SK-N-SH (cell line): ENCODE results near the gene IMPA2. TPM values are rescaled to one million over a fixed set of nuclear protein-coding genes. Genes with fewer than 3 reads are reported as not detected.

Source experiments
- CTCF ChIA-PET: fragments of 300-600, 350-600 bp; formaldehyde crosslinking; extraction: SDS; loops from one replicate; lab custom pipeline; 2021; lab: Yijun Ruan, JAX
- POLR2A ChIA-PET: fragments of 350-600 bp; sonication (Branson Sonifier 250); formaldehyde crosslinking; extraction: SDS; loops from one replicate; lab custom pipeline; 2020; ENCODE audit warnings: antibody characterized with exemption, inconsistent platforms; lab: Yijun Ruan, JAX
- DNase-seq: peaks from one replicate; pipeline ENCODE4 v3.0.0; 2012
- H2AFZ ChIP-seq: fragments of 200-600 bp; sonication (generic); 2 replicates; pipeline ENCODE4 v1.8.1; 2016; ENCODE audit warnings: antibody characterized with exemption, mild to moderate bottlenecking, low read depth
- H3F3A ChIP-seq: fragments of 200-600 bp; sonication (generic); replicated peaks from 2 replicates; pipeline ENCODE3; 2016; ENCODE audit warnings: antibody characterized with exemption, mild to moderate bottlenecking; ENCODE audit not compliant: insufficient read depth
- H3K27ac ChIP-seq, 2 experiments: fragments of 200-500 bp in 1 of 2; fragments of 200-600 bp in 1 of 2; sonication (Bioruptor generic) in 1 of 2; sonication (generic), shearing (Covaris generic) in 1 of 2; 2 replicates each; pipeline versions ENCODE4 v1.5.1 to v1.6.1; 2014 to 2016; ENCODE audit warnings: low read depth in 2 of 2, inconsistent platforms in 1 of 2, low read length in 1 of 2, mild to moderate bottlenecking in 1 of 2, mixed read lengths in 1 of 2
- H3K27me3 ChIP-seq: fragments of 200-600 bp; sonication (generic), shearing (Covaris generic); 2 replicates; pipeline ENCODE4 v1.6.1; 2016; ENCODE audit warnings: mixed run types; ENCODE audit not compliant: insufficient read depth
- H3K36me3 ChIP-seq, 2 experiments: fragments of 200-500 bp in 1 of 2; fragments of 200-600 bp in 1 of 2; sonication (Bioruptor generic) in 1 of 2; sonication (generic) in 1 of 2; replicated peaks in 1 of 2; 2 replicates each; pipeline versions ENCODE3 to v1.5.1; 2014 to 2016; ENCODE audit warnings: low read length in 1 of 2, mild to moderate bottlenecking in 1 of 2; ENCODE audit not compliant: insufficient read depth in 2 of 2, control insufficient read depth in 1 of 2
- H3K4me1 ChIP-seq, 2 experiments: fragments of 200-500 bp in 1 of 2; fragments of 200-600 bp in 1 of 2; sonication (Bioruptor generic) in 1 of 2; sonication (generic), shearing (Covaris generic) in 1 of 2; 2 replicates each; pipeline versions ENCODE4 v1.5.1 to v1.6.1; 2014 to 2016; ENCODE audit warnings: low read depth in 1 of 2, low read length in 1 of 2, mixed run types in 1 of 2; ENCODE audit not compliant: insufficient read depth in 2 of 2, control insufficient read depth in 1 of 2
- H3K4me2 ChIP-seq: fragments of 200-600 bp; sonication (generic), shearing (Covaris generic); 2 replicates; pipeline ENCODE4 v1.6.1; 2017; ENCODE audit warnings: mixed run types
- H3K4me3 ChIP-seq, 2 experiments: fragments of 200-500 bp in 1 of 2; fragments of 200-600 bp in 1 of 2; sonication (Bioruptor generic) in 1 of 2; sonication (generic), shearing (Covaris generic) in 1 of 2; 2 replicates each; pipeline versions ENCODE4 v1.5.1 to v1.8.1; 2014 to 2016; ENCODE audit warnings: low read depth in 2 of 2, inconsistent platforms in 1 of 2, low read length in 1 of 2, mild to moderate bottlenecking in 1 of 2, mixed read lengths in 1 of 2, moderate library complexity in 1 of 2
- H3K79me2 ChIP-seq: fragments of 200-600 bp; sonication (generic); 2 replicates; pipeline ENCODE4 v1.8.1; 2017; ENCODE audit warnings: mild to moderate bottlenecking; ENCODE audit not compliant: insufficient read depth
- H3K9ac ChIP-seq: fragments of 200-600 bp; sonication (generic); 2 replicates; pipeline ENCODE4 v1.6.1; 2017; ENCODE audit warnings: mixed run types
- H3K9me2 ChIP-seq: fragments of 200-600 bp; sonication (generic); 2 replicates; pipeline ENCODE4 v1.6.1; 2017; ENCODE audit warnings: mixed run types
- H3K9me3 ChIP-seq: fragments of 200-600 bp; sonication (generic); 2 replicates; pipeline ENCODE4 v1.6.1; 2017; ENCODE audit warnings: mixed run types, mild to moderate bottlenecking, moderate library complexity
- H4K20me1 ChIP-seq: fragments of 200-600 bp; sonication (generic); 2 replicates; pipeline ENCODE4 v1.6.1; 2017; ENCODE audit warnings: mild to moderate bottlenecking, mixed run types; ENCODE audit not compliant: insufficient read depth
- CTCF ChIP-seq: fragments of 200-600 bp; sonication (generic); IDR thresholded peaks from 2 replicates; pipeline ENCODE4 v1.6.1; 2017; ENCODE audit warnings: antibody characterized with exemption, mild to moderate bottlenecking, moderate library complexity
- EZH2phosphoT487 ChIP-seq: fragments of 200-600 bp; sonication (generic); IDR thresholded peaks from 2 replicates; pipeline ENCODE4 v1.6.1; 2017; ENCODE audit warnings: low read depth, mixed run types, mild to moderate bottlenecking, antibody characterized with exemption, moderate library complexity, borderline replicate concordance
- FOSL2 ChIP-seq: IDR thresholded peaks from 2 replicates; pipeline ENCODE4 v1.4.0; 2012; ENCODE audit warnings: low read depth, mild to moderate bottlenecking, moderate library complexity, borderline replicate concordance
- FOXJ3 ChIP-seq: sonication (generic); formaldehyde crosslinking; IDR thresholded peaks from 2 replicates; pipeline ENCODE4 v1.5.1; 2020; ENCODE audit warnings: mild to moderate bottlenecking, missing genetic modification reagents
- FOXM1 ChIP-seq: IDR thresholded peaks from 2 replicates; pipeline ENCODE4 v1.4.0; 2012; ENCODE audit warnings: low read depth, mild to moderate bottlenecking
- IRF3 ChIP-seq: fragments of 150-350 bp; IDR thresholded peaks from 2 replicates; pipeline ENCODE4 v1.6.1; 2016; ENCODE audit warnings: mild to moderate bottlenecking, low read depth, low read length
- MAX ChIP-seq: IDR thresholded peaks from 2 replicates; pipeline ENCODE4 v1.4.0; 2012; ENCODE audit warnings: low read depth
- MEF2A ChIP-seq: IDR thresholded peaks from 2 replicates; pipeline ENCODE4 v1.4.0; 2012; ENCODE audit warnings: low read depth, borderline replicate concordance
- MXI1 ChIP-seq: IDR thresholded peaks from 2 replicates; pipeline ENCODE4 v1.6.1; 2012; ENCODE audit warnings: mild to moderate bottlenecking, low read depth, low read length, improper control_type of control experiment
- NRF1 ChIP-seq: IDR thresholded peaks from 2 replicates; pipeline ENCODE4 v1.6.1; 2012; ENCODE audit warnings: low read depth, mild to moderate bottlenecking, low read length
- RCOR1 ChIP-seq: fragments of 150-350 bp; IDR thresholded peaks from 2 replicates; pipeline ENCODE4 v1.6.1; 2017; ENCODE audit warnings: antibody characterized with exemption, low read length
- REST ChIP-seq: IDR thresholded peaks from 2 replicates; pipeline ENCODE4 v1.6.1; 2012; ENCODE audit warnings: mild to moderate bottlenecking, low read depth, low read length, moderate library complexity
- RFX5 ChIP-seq: IDR thresholded peaks from 2 replicates; pipeline ENCODE4 v1.6.1; 2012; ENCODE audit warnings: mild to moderate bottlenecking, improper control_type of control experiment, low read length
- SIN3A ChIP-seq: IDR thresholded peaks from 2 replicates; pipeline ENCODE4 v1.6.1; 2012; ENCODE audit warnings: low read depth, mild to moderate bottlenecking, low read length, moderate library complexity, borderline replicate concordance
- SMC3 ChIP-seq: IDR thresholded peaks from 2 replicates; pipeline ENCODE4 v1.6.1; 2012; ENCODE audit warnings: low read depth, low read length, improper control_type of control experiment
- TCF12 ChIP-seq: IDR thresholded peaks from 2 replicates; pipeline ENCODE4 v1.4.0; 2012
- TEAD4 ChIP-seq: IDR thresholded peaks from 2 replicates; pipeline ENCODE4 v1.4.0; 2012; ENCODE audit warnings: mild to moderate bottlenecking, borderline replicate concordance; ENCODE audit not compliant: insufficient read depth
- YY1 ChIP-seq: IDR thresholded peaks from 2 replicates; pipeline ENCODE4 v1.4.0; 2012; ENCODE audit warnings: low read depth, mild to moderate bottlenecking
- WGBS: methylation state at CpG from one replicate; pipeline ENCODE4 v1.1.6; 2017; ENCODE audit warnings: low lambda C conversion rate; 5-methylcytosine and 5-hydroxymethylcytosine counted together
- polyA plus RNA-seq, 3 experiments: library from polyadenylated mRNA; depleted of rRNA; stranded (reverse); fragments of >200 nt; gene quantifications; 2 replicates each; pipeline ENCODE4 v1.2.3, GENCODE V29; 2012

IMPA2 gene
- polyA plus RNA-seq, 1 of the 3 experiments (the other 2 are of a cell fraction): 0.18 TPM

- TF ChIP-seq CTCF: no peak
- TF ChIP-seq, all 33 proteins: peak for 0
These were observed 80.4 kb downstream of the IMPA2 start (continued) for GRCh38 chr18:12061685-12062084.

- no peaks in the 10 kb centered on the region for H3K27me3 ChIP-seq
- H3K9me3 ChIP-seq: no peaks in the 10 kb centered on the region
- no peaks in the 10 kb centered on the region for H3K9me2 ChIP-seq
- H3F3A ChIP-seq: no peaks in the 10 kb centered on the region
- H3K9ac ChIP-seq: no peak overlapping the region
- no peaks in the 10 kb centered on the region for H4K20me1 ChIP-seq
- no peaks in the 10 kb centered on the region for H3K79me2 ChIP-seq
- 68% methylated on average over 4 of the region's 4 CpGs for WGBS
- no peak overlapping the region for H3K27ac ChIP-seq
- TF ChIP-seq TEAD4 (no peak), MXI1 (no peak), FOXM1 (no peak), NRF1 (no peak), MEF2A (no peak), FOXJ3 (CRISPR knock-in tag) (no peak), SIN3A (no peak), FOSL2 (no peak), REST (no peak), MAX (no peak), RCOR1 (no peak), EZH2phosphoT487 (no peak), IRF3 (no peak), SMC3 (no peak), TCF12 (no peak), RFX5 (no peak), YY1 (no peak)
- H3K4me1 ChIP-seq: peaks cover 0 to 17% of the 10 kb centered on the region in 2 experiments; a peak in 1 of 4 replicates
- H3K4me3 ChIP-seq: no peak overlapping the region
- H2AFZ ChIP-seq: no peak overlapping the region
- no peaks in the 10 kb centered on the region for H3K36me3 ChIP-seq
- H3K4me2 ChIP-seq: no peak overlapping the region
- CTCF ChIA-PET: no interaction called here
- POLR2A ChIA-PET: no interaction called here
- DNase-seq: no peak
These were observed 81.7 kb downstream of the IMPA2 start for GRCh38 chr18:12062974-12063373.
